Thymus (tissue), 11 donors: Measurements from ENCODE around the gene NUPR2. TPM values are rescaled to one million over a fixed set of nuclear protein-coding genes. Genes with fewer than 3 reads are reported as not detected.
"Not testable (repeated sequence)": the region's sequence is repeated elsewhere in the genome, so short reads cannot be mapped to it uniquely, and the experiment has no call there.

Experiments used
- DNase-seq, 9 donors: peaks; one replicate each; pipeline ENCODE4 v3.0.0-alpha.2; 2013; ENCODE audit warnings: low spot score in 9 of 9, low read depth in 6 of 9, missing footprints in 1 of 9
- H3K27ac ChIP-seq, 2 donors: one replicate each; pipeline ENCODE4 v1.5.1; 2013; ENCODE audit warnings: control low read depth in 1 of 2, low read depth in 1 of 2, low read length in 1 of 2, mild to moderate bottlenecking in 1 of 2, moderate library complexity in 1 of 2
- H3K27me3 ChIP-seq, 2 donors: one replicate each; pipeline ENCODE4 v1.5.1; 2013; ENCODE audit warnings: low read length in 1 of 2; ENCODE audit not compliant: control insufficient read depth in 2 of 2, insufficient read depth in 1 of 2
- H3K36me3 ChIP-seq, 2 donors: one replicate each; pipeline ENCODE4 v1.5.1; 2013; ENCODE audit warnings: low read length in 1 of 2, mild to moderate bottlenecking in 1 of 2, moderate library complexity in 1 of 2; ENCODE audit not compliant: control insufficient read depth in 2 of 2, insufficient read depth in 2 of 2
- H3K4me1 ChIP-seq, 2 donors: one replicate each; pipeline ENCODE4 v1.5.1; 2013; ENCODE audit warnings: low read length in 2 of 2; ENCODE audit not compliant: control insufficient read depth in 2 of 2, insufficient read depth in 2 of 2
- H3K4me3 ChIP-seq, 2 donors: one replicate each; pipeline ENCODE4 v1.5.1; 2013; ENCODE audit warnings: low read length in 2 of 2, control low read depth in 1 of 2, mild to moderate bottlenecking in 1 of 2
- H3K9me3 ChIP-seq, 2 donors: one replicate each; pipeline ENCODE4 v1.5.1; 2013; ENCODE audit warnings: low read length in 1 of 2, mild to moderate bottlenecking in 1 of 2; ENCODE audit not compliant: control insufficient read depth in 2 of 2, insufficient read depth in 1 of 2
- WGBS: extraction: QIAGEN DNeasy Blood & Tissue Kit; methylation state at CpG from one replicate; pipeline ENCODE4 v1.1.7; 2013; 5-methylcytosine and 5-hydroxymethylcytosine counted together
- polyA plus RNA-seq: library from polyadenylated mRNA; stranded (reverse); fragments of 200-250 nt; gene quantifications from one replicate; pipeline ENCODE4 v1.2.3, GENCODE V29; 2013
- total RNA-seq: library from RNA; stranded (reverse); fragments of 120-200 nt; gene quantifications from one replicate; pipeline ENCODE4 v1.2.4, GENCODE V29; 2013
- donor health status: healthy.

Gene NUPR2
- total and polyA plus RNA-seq, 2 donors = 0.38 to 0.75 TPM

- no peak within 1 kb of the TSS for H3K4me3 ChIP-seq
- peaks cover 0 to 3% of the 10 kb centered on the region in 2 donors for H3K36me3 ChIP-seq
- no peak for DNase-seq
- H3K27me3 ChIP-seq = no peaks in the 10 kb centered on the region
- WGBS = 88% methylated on average over 19 of the region's 19 CpGs
- no peaks in the 10 kb centered on the region for H3K9me3 ChIP-seq
- H3K27ac ChIP-seq = no peak within 1 kb of the TSS
- H3K4me1 ChIP-seq = no peaks in the 10 kb centered on the region
Observed at GRCh38 chr7:56092789-56093531, 23.3 kb downstream of the NUPR2 start, which contains the start of gene PHKG1. Gene PHKG1 (minus strand): TSS chr7:56092952. CDS start chr7:56088941, 4,011 bp downstream.

DNA sequence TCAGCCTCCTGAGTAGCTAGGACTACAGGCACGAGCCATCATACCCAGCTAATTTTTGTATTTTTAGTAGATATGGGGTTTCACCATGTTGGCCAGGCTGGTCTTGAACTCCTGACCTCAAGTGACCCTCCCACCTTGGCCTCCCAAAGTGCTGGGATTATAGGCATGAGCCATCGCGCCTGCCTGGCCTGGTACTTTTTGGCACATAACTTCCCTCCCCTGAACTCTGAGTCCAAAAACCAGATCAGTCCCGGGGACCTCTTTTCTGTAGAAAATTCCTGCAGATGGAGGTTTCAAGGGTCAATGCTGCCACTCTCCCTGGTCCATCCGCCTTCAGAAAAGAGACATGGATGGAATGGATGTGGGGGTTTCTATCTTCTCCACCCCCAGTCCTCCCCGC lies 23.8 kb downstream of the NUPR2 start:
- H3K27me3 ChIP-seq, H3K9me3 ChIP-seq, H3K36me3 ChIP-seq, H3K27ac ChIP-seq, H3K4me3 ChIP-seq, DNase-seq, H3K4me1 ChIP-seq: not testable (repeated sequence)
- 95% methylated on average over 6 of the region's 6 CpGs for WGBS

- no peak overlapping the region for H3K4me3 ChIP-seq
- no peak for DNase-seq
- H3K36me3 ChIP-seq = peaks cover 2 to 6% of the 10 kb centered on the region in 2 donors
- H3K9me3 ChIP-seq = no peaks in the 10 kb centered on the region
- H3K27me3 ChIP-seq = no peaks in the 10 kb centered on the region
- H3K4me1 ChIP-seq = no peaks in the 10 kb centered on the region
- 98% methylated on average over 3 of the region's 3 CpGs for WGBS
- no peak overlapping the region for H3K27ac ChIP-seq
Observed at GRCh38 chr7:56091591-56091990, 24.6 kb downstream of the NUPR2 start.

GRCh38 chr7:56087445-56087844 lies 28.8 kb downstream of the NUPR2 start:
- Histone ChIP-seq H3K9me3 (no peaks in the 10 kb centered on the region), H3K4me1 (no peaks in the 10 kb centered on the region), H3K4me3 (no peak overlapping the region), H3K27me3 (no peaks in the 10 kb centered on the region), H3K27ac (no peak overlapping the region), H3K36me3 (peaks cover 6 to 8% of the 10 kb centered on the region in 2 donors)
- DNase-seq = no peak
- WGBS = 97% methylated on average over 16 of the region's 16 CpGs

GRCh38 chr7:56086761-56087160 lies 29.5 kb downstream of the NUPR2 start:
- H3K4me3 ChIP-seq = no peak overlapping the region
- no peak for DNase-seq
- H3K27ac ChIP-seq = no peak overlapping the region
- H3K4me1 ChIP-seq = no peaks in the 10 kb centered on the region
- H3K27me3 ChIP-seq = no peaks in the 10 kb centered on the region
- peaks cover 8 to 12% of the 10 kb centered on the region in 2 donors for H3K36me3 ChIP-seq
- WGBS = 97% methylated on average over 7 of the region's 7 CpGs
- no peaks in the 10 kb centered on the region for H3K9me3 ChIP-seq

DNA sequence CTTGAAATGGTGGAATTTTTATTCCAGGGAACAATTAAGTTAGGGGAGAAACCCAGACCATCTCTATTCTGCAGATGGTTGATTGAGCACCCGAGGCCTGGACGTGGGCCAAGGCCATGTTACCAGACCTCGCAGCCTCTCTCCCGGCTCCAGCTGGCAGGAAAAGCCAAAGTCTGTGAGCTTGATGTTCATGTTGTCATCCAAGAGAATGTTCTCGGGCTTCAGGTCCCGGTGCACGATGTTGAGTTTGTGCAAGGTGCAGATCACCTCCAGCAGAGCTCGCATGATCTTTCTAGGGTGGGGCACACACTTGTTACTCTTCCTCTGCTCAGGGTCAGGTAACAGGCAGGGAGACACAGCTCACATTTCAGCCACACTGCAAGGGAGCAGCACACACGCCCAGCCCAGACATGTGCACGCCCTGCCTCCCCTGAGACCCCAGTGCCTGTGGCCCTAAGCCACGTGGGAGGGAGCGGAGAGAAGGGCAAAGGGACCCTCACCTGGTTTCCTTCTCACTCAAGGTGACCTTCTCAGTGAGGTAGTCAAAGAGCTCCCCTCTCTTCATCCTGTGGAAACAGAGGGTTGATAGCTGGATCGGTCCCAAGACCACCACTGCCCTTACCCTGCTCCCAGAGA lies 32.9 kb downstream of the NUPR2 start:
- 93% methylated on average over 13 of the region's 13 CpGs for WGBS
- H3K27ac ChIP-seq = no peak overlapping the region

GRCh38 chr7:56081626-56082340 lies 34.4 kb downstream of the NUPR2 start:
- Histone ChIP-seq H3K4me3 (no peak overlapping the region), H3K9me3 (no peaks in the 10 kb centered on the region), H3K4me1 (peaks cover 0 to 4% of the 10 kb centered on the region in 2 donors), H3K27ac (no peak overlapping the region), H3K27me3 (no peaks in the 10 kb centered on the region), H3K36me3 (peaks cover 42 to 47% of the 10 kb centered on the region in 2 donors)
- 98% methylated on average over 29 of the region's 29 CpGs for WGBS
- no peak for DNase-seq

More for the DNA sequence above, 32.9 kb downstream of the NUPR2 start:
- Histone ChIP-seq H3K27me3 (no peaks in the 10 kb centered on the region), H3K36me3 (peaks cover 37% of the 10 kb centered on the region in 2 donors), H3K9me3 (no peaks in the 10 kb centered on the region), H3K4me3 (no peak overlapping the region), H3K4me1 (peaks cover 0 to 4% of the 10 kb centered on the region in 2 donors)
- DNase-seq = no peak

DNA sequence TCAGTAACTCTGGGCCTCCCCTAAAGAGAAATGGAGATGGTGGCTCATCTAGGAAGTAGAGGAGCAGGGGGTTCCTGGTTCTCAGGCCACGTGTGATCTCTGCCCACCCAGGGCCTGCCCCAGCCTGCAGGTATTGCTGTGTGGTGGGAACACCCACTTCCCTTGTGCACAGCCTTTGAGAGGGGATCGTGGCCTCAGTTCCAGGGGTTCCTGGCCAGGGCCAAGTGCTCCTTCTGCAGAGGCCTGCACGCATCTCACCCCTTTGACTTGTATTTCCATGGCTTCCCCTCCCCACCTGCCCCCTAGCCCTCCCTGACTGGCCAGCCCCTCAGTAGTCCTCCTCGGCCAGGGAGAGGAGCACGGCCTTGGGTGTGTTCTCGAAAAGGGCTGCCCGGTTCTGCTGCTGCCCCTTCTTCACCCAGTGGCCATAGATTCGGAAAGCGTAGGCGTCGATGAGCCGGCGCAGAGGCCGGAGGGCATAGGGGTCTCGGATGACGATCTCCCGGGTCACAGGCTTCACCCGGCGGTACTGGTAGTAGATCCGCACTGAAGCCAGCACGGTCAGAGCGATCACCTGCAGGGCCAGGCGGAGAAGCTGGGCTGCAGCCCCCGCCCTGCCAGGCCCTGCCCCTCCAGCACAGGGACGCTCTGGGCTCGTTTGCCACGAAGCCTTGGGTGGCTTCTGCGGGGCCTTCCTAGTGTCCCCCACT lies 35.3 kb downstream of the NUPR2 start:
- not testable (repeated sequence) for H3K4me3 ChIP-seq, H3K27me3 ChIP-seq, H3K9me3 ChIP-seq, DNase-seq, H3K27ac ChIP-seq, H3K4me1 ChIP-seq
- peaks cover 41 to 49% of the 10 kb centered on the region in 2 donors for H3K36me3 ChIP-seq
- 97% methylated on average over 28 of the region's 28 CpGs for WGBS
